Gastrocnemius medialis (tissue), 4 donors: ENCODE results near the gene C2CD4C. TPM values are rescaled to one million over a fixed set of nuclear protein-coding genes. Genes with fewer than 3 reads are reported as not detected.
"Not testable (repeated sequence)": the region's sequence is repeated elsewhere in the genome, so short reads cannot be mapped to it uniquely, and the experiment has no call there.

Source experiments
- ATAC-seq, 2 donors: fragments of 150-250 bp; one replicate each; pipeline ENCODE4 v1.9.1; 2016
- DNase-seq, 2 donors: peaks; one replicate each; pipeline ENCODE4 v3.0.0-alpha.2; 2019
- H3K27ac ChIP-seq, 4 donors: fragments of 200-600 bp; sonication (generic); 1 replicate in 1 of 4; 2 replicates in 3 of 4; pipeline ENCODE4 v1.5.1; 2016 to 2018; ENCODE audit warnings: mild to moderate bottlenecking in 2 of 4, moderate library complexity in 1 of 4
- H3K27me3 ChIP-seq, 3 donors: fragments of 200-600 bp; sonication (generic) in 2 of 3; 1 replicate in 1 of 3; 2 replicates in 2 of 3; pipeline versions ENCODE4 v1.5.1 to v1.6.0; 2016 to 2019; ENCODE audit warnings: mild to moderate bottlenecking in 1 of 3, moderate library complexity in 1 of 3
- H3K36me3 ChIP-seq, 2 donors: fragments of 200-600 bp; sonication (generic) in 1 of 2; one replicate each; pipeline ENCODE4 v1.5.1; 2017 to 2018
- H3K4me1 ChIP-seq, 2 donors: fragments of 200-600 bp; sonication (generic) in 1 of 2; one replicate each; pipeline ENCODE4 v1.5.1; 2016 to 2017; ENCODE audit warnings: mild to moderate bottlenecking in 2 of 2
- H3K4me3 ChIP-seq, 4 donors: fragments of 200-600 bp; sonication (generic) in 3 of 4; 1 replicate in 1 of 4; 2 replicates in 3 of 4; pipeline ENCODE4 v1.5.1; 2016 to 2019; ENCODE audit warnings: mild to moderate bottlenecking in 2 of 4
- H3K9me3 ChIP-seq, 3 donors: fragments of 200-600 bp; sonication (generic) in 2 of 3; 1 replicate in 1 of 3; 2 replicates in 2 of 3; pipeline ENCODE4 v1.5.1; 2016 to 2019
- CTCF ChIP-seq, 5 experiments: fragments of 450-650 bp in 3 of 5; fragments of 200-600 bp in 2 of 5; sonication (generic) in 2 of 5; IDR thresholded peaks in 4 of 5; conservative IDR thresholded peaks in 1 of 5; 1 replicate in 4 of 5; 2 replicates in 1 of 5; pipeline ENCODE4 v1.5.1; 2016 to 2019; ENCODE audit warnings: antibody characterized with exemption in 5 of 5, mild to moderate bottlenecking in 3 of 5, moderate library complexity in 3 of 5
- POLR2A ChIP-seq, 2 donors: fragments of 450-650 bp; IDR thresholded peaks; one replicate each; pipeline ENCODE4 v1.6.1; 2017; ENCODE audit warnings: antibody characterized with exemption in 2 of 2, mild to moderate bottlenecking in 2 of 2, moderate library complexity in 2 of 2
- in situ Hi-C, 4 donors: fragments of 200-750 bp; cut with MboI; loops; one replicate each; pipeline versions ENCODE4 v1.15.0 to v1.8.0; 2017; ENCODE audit warnings: low sequenced_read_pairs in 4 of 4
- intact Hi-C: fragments of 100-400 bp; cut with DNase I; formaldehyde crosslinking; loops from one replicate; pipeline ENCODE4 v1.15.1; 2023; ENCODE audit warnings: low total_unique reads
- total RNA-seq, 4 donors: library from RNA; depleted of rRNA; stranded (reverse); fragments of >200 nt; gene quantifications; one replicate each; pipeline versions ENCODE4 v1.1.0 to v1.2.3, GENCODE V29; 2016

C2CD4C gene
- total RNA-seq, 4 donors from 2014 or later: 0.15 to 0.78 (median 0.38) TPM

GRCh38 chr19:364496-365287, 44.3 kb downstream of the C2CD4C start:
- Histone ChIP-seq H3K9me3 (no peaks in the 10 kb centered on the region), H3K4me3 (no peak overlapping the region), H3K36me3 (no peaks in the 10 kb centered on the region), H3K27ac (no peak overlapping the region), H3K27me3 (peaks cover 0 to 17% (median 9%) of the 10 kb centered on the region in 3 donors), H3K4me1 (no peaks in the 10 kb centered on the region)
- in situ Hi-C loops: no loop called here
- ATAC-seq (no peak), DNase-seq (no peak)
- TF ChIP-seq CTCF (IDR thresholded peaks at IDR 0.05 in 4 of 5, conservative IDR thresholded peaks at IDR 0.05 in 1 of 5) (no peak), POLR2A (IDR thresholded peaks at IDR 0.05) (no peak)
- intact Hi-C loops: no loop called here

- no peak for ATAC-seq
- DNase-seq: no peak
- H3K27me3 ChIP-seq: peaks cover 0 to 30% (median 21%) of the 10 kb centered on the region in 3 donors
- TF ChIP-seq CTCF (IDR thresholded peaks at IDR 0.05 in 4 of 5, conservative IDR thresholded peaks at IDR 0.05 in 1 of 5): no peak
- no peak for TF ChIP-seq POLR2A (IDR thresholded peaks at IDR 0.05)
- no peak overlapping the region for H3K27ac ChIP-seq
- intact Hi-C loops: no loop called here
- no peaks in the 10 kb centered on the region for H3K9me3 ChIP-seq
- in situ Hi-C loops: no loop called here
- H3K4me1 ChIP-seq: no peaks in the 10 kb centered on the region
- no peak overlapping the region for H3K4me3 ChIP-seq
- H3K36me3 ChIP-seq: no peaks in the 10 kb centered on the region
Measured at GRCh38 chr19:362683-363082, 46.3 kb downstream of the C2CD4C start.

GRCh38 chr19:362154-362553, 46.8 kb downstream of the C2CD4C start:
- Histone ChIP-seq H3K9me3 (no peaks in the 10 kb centered on the region), H3K4me1 (no peaks in the 10 kb centered on the region), H3K36me3 (no peaks in the 10 kb centered on the region), H3K27me3 (peaks cover 0 to 30% (median 25%) of the 10 kb centered on the region in 3 donors), H3K4me3 (no peak overlapping the region), H3K27ac (no peak overlapping the region)
- ATAC-seq: no peak
- intact Hi-C loops: no loop called here
- no peak for DNase-seq
- TF ChIP-seq POLR2A (IDR thresholded peaks at IDR 0.05) (no peak), CTCF (IDR thresholded peaks at IDR 0.05 in 4 of 5, conservative IDR thresholded peaks at IDR 0.05 in 1 of 5) (no peak)
- in situ Hi-C loops: no loop called here

GRCh38 chr19:359653-359925, 49.4 kb downstream of the C2CD4C start:
- no peak for ATAC-seq
- Histone ChIP-seq H3K9me3 (peaks cover 0 to under 1% (median 0%) of the 10 kb centered on the region in 3 donors), H3K27me3 (peaks cover 0 to 30% (median 16%) of the 10 kb centered on the region in 3 donors), H3K27ac (no peak overlapping the region), H3K4me3 (no peak overlapping the region), H3K36me3 (no peaks in the 10 kb centered on the region), H3K4me1 (no peaks in the 10 kb centered on the region)
- no peak for DNase-seq
- in situ Hi-C loops (no loop called here), intact Hi-C loops (no loop called here)
- TF ChIP-seq CTCF (IDR thresholded peaks at IDR 0.05 in 4 of 5, conservative IDR thresholded peaks at IDR 0.05 in 1 of 5): no peak
- no peak for TF ChIP-seq POLR2A (IDR thresholded peaks at IDR 0.05)

- ATAC-seq, H3K36me3 ChIP-seq, H3K27ac ChIP-seq, DNase-seq, H3K4me3 ChIP-seq, H3K4me1 ChIP-seq, intact Hi-C loops, in situ Hi-C loops: not testable (repeated sequence)
- Histone ChIP-seq H3K27me3 (peaks cover 0 to 20% (median 16%) of the 10 kb centered on the region in 3 donors), H3K9me3 (peaks cover 0 to 13% (median 0%) of the 10 kb centered on the region in 3 donors)
Measured at GRCh38 chr19:355536-355935, 53.4 kb downstream of the C2CD4C start.

Other genes with a start within 250 kb of the C2CD4C start
- 1 to 10 TPM in 1 of 4 donors, under 1 TPM in 2, not detected in 1; 0.64 to 1.2 (median 0.92) TPM for gene PLPP2, start 117.7 kb downstream of the C2CD4C start, total RNA-seq
- 10 to 100 TPM; 10.6 to 21.0 (median 16.5) TPM for gene MIER2, start 64.4 kb downstream of the C2CD4C start, total RNA-seq
- gene SHC2, start 51.9 kb upstream of the C2CD4C start, total RNA-seq: 1 to 10 TPM; 2.1 to 6.2 (median 4.5) TPM
- gene MADCAM1, start 87.3 kb upstream of the C2CD4C start, total RNA-seq: under 1 TPM in 1 of 4 donors, not detected in 3; 0.18 TPM
- gene TPGS1, start 98.3 kb upstream of the C2CD4C start, total RNA-seq: 10 to 100 TPM; 29.5 to 64.7 (median 35.6) TPM
- gene CDC34, start 122.6 kb upstream of the C2CD4C start, total RNA-seq: 100 to 1,000 TPM in 3 of 4 donors, 10 to 100 TPM in 1; 99.0 to 174 (median 138) TPM
- gene GZMM, start 134.9 kb upstream of the C2CD4C start, total RNA-seq: under 1 TPM in 1 of 4 donors, not detected in 3; 0.49 TPM
- 100 to 1,000 TPM; 305 to 380 (median 364) TPM for gene BSG, start 163.4 kb upstream of the C2CD4C start, total RNA-seq
- gene HCN2, start 180.7 kb upstream of the C2CD4C start, total RNA-seq: under 1 TPM in 1 of 4 donors, not detected in 3; 0.10 TPM
- 10 to 100 TPM; 43.9 to 83.4 (median 73.8) TPM for gene POLRMT, start 224.4 kb upstream of the C2CD4C start, total RNA-seq
- not detected for gene FGF22, start 230.7 kb upstream of the C2CD4C start, total RNA-seq